GM13977 (cell line): Measurements from ENCODE around the gene A4GALT.
"Not testable (repeated sequence)": the region's sequence is repeated elsewhere in the genome, so short reads cannot be mapped to it uniquely, and the experiment has no call there.

Experiments used
- DNase-seq: peaks from one replicate; pipeline ENCODE4 v3.0.0; 2012; ENCODE audit warnings: low spot score
- in situ Hi-C: fragments of 300-500 bp; cut with MboI; formaldehyde crosslinking; loops from one replicate; pipeline ENCODE4 v1.12.0; 2022; ENCODE audit warnings: low sequenced_read_pairs, low pct_unique_long_range_greater_than_20kb, mixed read lengths, inconsistent platforms; ENCODE audit not compliant: unreplicated experiment
- TF ChIP-seq, protein P1 (sequence below): IDR thresholded peaks from 2 replicates; pipeline ENCODE4 v1.5.1; 2012; ENCODE audit warnings: mild to moderate bottlenecking, control low read depth; ENCODE audit not compliant: insufficient read depth; ENCODE audit errors: extremely low read depth, missing control alignments

Gene A4GALT

DNA sequence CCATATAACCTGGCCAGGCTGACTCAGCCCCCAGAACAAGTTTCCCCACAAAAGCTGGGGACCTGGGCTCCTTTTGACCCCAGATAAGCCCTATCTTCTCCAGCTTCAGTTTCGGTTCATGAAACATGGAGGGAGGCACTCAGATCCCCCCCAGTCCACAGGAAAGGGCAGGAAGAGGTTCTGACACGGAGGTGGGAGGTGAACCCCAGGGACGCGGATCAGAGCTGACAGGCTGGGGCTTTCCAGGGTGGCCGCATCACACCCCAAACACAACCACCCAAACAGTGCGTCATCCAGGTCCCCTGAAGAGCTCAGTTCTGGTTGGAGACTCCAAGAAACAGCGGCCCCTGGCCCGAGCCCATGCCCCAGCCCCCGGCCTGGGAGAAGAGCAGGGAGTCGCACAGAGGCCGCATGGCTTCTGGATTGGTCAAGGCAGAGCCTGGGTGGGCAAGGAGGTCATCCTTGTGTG is 44.3 kb upstream of the A4GALT start:
- in situ Hi-C loops, result no loop called here
- peak; percentile 70 for DNase-seq
- TF ChIP-seq, protein P1, sequence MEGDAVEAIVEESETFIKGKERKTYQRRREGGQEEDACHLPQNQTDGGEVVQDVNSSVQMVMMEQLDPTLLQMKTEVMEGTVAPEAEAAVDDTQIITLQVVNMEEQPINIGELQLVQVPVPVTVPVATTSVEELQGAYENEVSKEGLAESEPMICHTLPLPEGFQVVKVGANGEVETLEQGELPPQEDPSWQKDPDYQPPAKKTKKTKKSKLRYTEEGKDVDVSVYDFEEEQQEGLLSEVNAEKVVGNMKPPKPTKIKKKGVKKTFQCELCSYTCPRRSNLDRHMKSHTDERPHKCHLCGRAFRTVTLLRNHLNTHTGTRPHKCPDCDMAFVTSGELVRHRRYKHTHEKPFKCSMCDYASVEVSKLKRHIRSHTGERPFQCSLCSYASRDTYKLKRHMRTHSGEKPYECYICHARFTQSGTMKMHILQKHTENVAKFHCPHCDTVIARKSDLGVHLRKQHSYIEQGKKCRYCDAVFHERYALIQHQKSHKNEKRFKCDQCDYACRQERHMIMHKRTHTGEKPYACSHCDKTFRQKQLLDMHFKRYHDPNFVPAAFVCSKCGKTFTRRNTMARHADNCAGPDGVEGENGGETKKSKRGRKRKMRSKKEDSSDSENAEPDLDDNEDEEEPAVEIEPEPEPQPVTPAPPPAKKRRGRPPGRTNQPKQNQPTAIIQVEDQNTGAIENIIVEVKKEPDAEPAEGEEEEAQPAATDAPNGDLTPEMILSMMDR, result no peak

DNA sequence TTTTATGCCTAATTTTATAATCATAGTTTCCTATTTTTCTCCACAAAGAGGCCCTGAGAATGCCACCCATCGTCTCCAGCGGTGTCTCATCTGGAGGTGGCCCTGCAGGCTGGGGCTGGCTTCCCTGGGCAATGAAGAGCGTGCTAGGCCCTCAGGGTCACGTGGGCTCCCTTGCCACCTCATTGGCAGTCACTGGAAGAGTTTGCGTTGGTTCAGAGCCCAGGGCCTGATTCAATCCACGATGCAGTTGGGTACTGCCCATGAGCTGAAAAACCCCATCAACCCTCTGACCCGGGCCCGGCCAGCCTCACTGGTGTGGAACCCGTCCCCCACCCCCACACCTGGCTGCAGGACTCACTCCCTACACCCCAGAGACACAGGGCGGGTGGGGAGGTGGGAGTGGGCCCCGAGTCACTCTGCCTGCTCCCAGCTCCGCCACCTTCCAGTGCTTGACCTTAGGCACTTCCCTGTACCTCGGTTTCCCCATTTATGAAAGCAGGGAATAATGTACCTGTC is 43.4 kb upstream of the A4GALT start:
- no peak for DNase-seq

DNA sequence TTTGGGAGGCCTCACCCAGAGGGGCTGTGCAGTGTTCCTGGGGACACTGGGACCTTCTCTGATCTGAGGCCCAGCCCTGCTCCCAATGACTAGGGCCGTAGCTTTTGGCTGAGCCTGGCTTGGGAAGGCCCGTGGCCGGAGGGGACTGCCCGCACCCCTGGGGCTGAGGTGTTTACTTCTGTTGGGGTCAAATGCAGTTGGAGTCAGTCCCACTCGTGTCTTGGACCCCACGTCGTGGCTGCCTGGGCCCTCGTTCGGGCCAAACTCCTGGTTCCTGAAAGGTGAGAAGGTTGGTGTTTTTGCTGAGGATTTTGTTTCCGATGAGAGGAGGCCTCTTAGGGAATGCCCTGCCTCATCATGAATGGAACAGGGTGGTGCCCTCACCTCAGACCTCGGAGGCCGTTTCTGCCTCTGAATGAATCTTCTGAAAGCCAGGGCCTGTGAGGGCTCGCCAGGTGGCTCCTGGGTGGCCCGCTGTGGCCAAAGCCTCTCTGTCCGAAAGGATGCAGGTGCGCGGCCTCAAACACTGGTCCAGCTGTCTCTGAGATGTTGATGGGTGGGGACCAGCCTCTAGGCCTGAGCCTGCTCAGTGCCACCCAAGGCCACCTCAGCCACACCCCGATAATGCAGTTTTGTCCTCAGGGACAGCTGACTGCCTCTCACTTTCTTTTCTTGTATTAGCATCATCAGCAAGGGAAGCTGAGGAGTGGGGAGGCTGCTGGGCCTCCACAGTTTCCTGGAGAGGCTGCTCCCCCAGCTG is 40.3 kb upstream of the A4GALT start:
- peak; percentile 8 for DNase-seq
- TF ChIP-seq, protein P1, result no peak
- in situ Hi-C loops, result no loop called here

More for the DNA sequence above, 43.4 kb upstream of the A4GALT start:
- in situ Hi-C loops, result no loop called here
- TF ChIP-seq, protein P1, result no peak

DNA sequence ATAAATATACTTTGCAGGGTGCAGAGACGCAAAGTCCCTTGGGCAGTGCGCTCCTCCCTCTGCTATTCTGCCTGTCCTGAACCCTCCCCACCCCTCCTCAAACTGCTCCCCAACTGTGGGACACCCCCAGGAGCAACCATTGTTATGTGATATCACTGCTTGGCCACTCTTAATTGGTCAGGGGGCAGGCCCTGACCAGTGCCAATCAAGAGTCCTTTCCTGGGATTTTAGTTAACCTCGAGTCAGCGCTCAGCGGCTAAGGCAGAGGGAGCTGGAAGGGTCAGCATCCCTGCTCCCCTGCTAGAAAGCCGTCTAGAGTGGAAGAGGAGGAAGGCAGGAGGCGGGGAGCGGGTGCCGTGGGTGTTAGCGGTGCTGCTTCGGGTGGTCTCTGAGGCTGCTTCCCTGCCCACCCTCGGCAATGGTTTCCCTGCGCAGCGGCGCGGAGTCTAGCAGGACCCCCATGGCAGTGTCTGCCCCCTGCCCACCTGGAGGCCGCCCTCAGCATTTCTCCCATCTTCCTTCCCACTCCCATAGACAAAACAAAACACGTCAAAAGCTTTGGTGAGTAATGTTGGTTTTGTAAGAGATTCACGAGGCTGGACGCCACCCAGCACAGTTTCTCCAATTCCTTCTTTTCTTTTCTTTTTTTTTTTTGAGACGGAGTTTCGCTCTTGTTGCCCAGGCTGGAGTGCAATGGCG is 38.4 kb upstream of the A4GALT start:
- no peak for DNase-seq
- TF ChIP-seq, protein P1, result no peak
- in situ Hi-C loops, result no loop called here

DNA sequence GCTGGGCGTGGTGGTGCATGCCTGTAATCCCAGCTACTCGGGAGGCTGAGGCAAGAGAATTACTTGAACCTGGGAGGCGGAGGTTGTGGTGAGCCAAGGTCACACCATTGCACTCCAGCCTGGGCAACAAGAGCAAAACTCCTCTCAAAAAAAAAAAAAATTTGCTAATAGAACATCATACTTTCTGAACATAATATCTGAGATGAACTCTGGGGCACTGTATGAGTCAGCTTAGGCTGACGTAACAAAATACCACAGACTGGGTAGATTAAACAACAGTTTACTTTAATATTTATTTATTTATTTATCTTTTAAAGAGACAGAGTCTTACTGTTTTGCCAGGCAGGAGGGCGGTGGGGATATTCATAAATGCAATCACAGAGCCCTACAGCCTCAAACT is 34.9 kb upstream of the A4GALT start:
- DNase-seq, result not testable (repeated sequence)

DNA sequence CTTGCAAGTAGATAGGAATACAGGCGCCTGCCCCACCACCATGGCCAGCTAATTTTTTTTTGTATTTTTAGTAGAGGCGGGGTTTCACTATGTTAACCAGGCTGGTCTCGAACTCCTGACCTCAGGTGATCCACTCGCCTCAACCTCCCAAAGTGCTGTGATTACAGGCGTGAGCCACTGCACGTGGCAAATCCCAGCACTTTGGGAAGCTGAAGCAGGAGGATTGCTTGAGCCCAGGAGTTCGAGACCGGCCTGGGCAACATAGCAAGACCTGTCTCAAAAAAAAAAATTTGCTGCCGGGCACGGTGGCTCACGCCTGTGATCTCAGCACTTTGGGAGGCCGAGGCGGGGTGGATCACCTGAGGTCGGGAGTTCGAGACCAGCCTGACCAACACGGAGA is 34.5 kb upstream of the A4GALT start:
- DNase-seq, in situ Hi-C loops: not testable (repeated sequence)

More for the DNA sequence above, 34.9 kb upstream of the A4GALT start:
- in situ Hi-C loops, result not testable (repeated sequence)

DNA sequence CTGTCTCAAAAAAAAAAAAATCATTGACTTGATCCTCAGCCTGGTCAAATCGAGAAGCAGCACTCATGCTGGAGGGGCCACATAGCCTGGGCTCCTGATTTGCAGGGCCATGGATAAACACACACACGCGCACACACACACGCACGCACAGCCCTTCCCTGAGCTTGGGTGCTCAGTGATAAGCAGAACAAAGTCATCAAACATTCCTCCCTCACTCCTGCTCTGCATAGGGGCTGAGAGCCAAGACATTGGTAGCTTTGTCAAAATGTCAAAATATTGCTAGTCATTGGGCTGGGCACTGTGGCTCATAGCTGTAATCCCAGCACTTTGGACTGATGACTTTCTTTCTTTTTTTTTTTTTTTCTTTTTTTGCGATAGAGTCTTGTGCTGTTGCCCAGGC is 34.0 kb upstream of the A4GALT start:
- in situ Hi-C loops, result no loop called here
- TF ChIP-seq, protein P1, result no peak
- DNase-seq, result no peak
